Measurements from ENCODE around the gene MAP3K5. TPM values are rescaled to one million over a fixed set of nuclear protein-coding genes. Genes with fewer than 3 reads are reported as not detected.

MAP3K5 gene
- total and polyA plus RNA-seq, 2 donors (not counting 1 experiment from before 2014, with no cell fraction given): 10.9 to 62.6 TPM

- DNase-seq (ENCODE audit: low read depth in 2 of 2): no peak
- Histone ChIP-seq H3K4me2 (ENCODE audit: extremely low read depth, insufficient read depth, low read length) (no peak overlapping the region), H3K4me1 (ENCODE audit: control insufficient read depth, extremely low read depth, insufficient read depth, low read length) (no peaks in the 10 kb centered on the region), H3K9ac (ENCODE audit: insufficient read depth, low read length) (no peak overlapping the region), H3K4me3 (replicated peaks in 1 of 4; ENCODE audit: control extremely low read depth in 1 of 4, insufficient read depth in 1 of 4, low read depth in 3 of 4, low read length in 4 of 4) (no peak overlapping the region), H3K36me3 (ENCODE audit: control insufficient read depth, insufficient read depth, low read length) (no peaks in the 10 kb centered on the region), H3K9me3 (ENCODE audit: control insufficient read depth, insufficient read depth, low read depth, low read length) (no peaks in the 10 kb centered on the region), H2AFZ (ENCODE audit: low read length) (no peak overlapping the region), H3K27me3 (ENCODE audit: control insufficient read depth, insufficient read depth, low read length) (no peaks in the 10 kb centered on the region), H3K79me2 (ENCODE audit: control insufficient read depth, insufficient read depth, low read length) (peaks cover 2% of the 10 kb centered on the region), H3K27ac (ENCODE audit: insufficient read depth, low read length) (no peak overlapping the region), H4K20me1 (ENCODE audit: control insufficient read depth, extremely low read depth, insufficient read depth, low read length) (no peaks in the 10 kb centered on the region)
- TF ChIP-seq EZH2 (IDR thresholded peaks at IDR 0.05; ENCODE audit: low read length, missing control alignments): no peak
- TF ChIP-seq, protein P1, sequence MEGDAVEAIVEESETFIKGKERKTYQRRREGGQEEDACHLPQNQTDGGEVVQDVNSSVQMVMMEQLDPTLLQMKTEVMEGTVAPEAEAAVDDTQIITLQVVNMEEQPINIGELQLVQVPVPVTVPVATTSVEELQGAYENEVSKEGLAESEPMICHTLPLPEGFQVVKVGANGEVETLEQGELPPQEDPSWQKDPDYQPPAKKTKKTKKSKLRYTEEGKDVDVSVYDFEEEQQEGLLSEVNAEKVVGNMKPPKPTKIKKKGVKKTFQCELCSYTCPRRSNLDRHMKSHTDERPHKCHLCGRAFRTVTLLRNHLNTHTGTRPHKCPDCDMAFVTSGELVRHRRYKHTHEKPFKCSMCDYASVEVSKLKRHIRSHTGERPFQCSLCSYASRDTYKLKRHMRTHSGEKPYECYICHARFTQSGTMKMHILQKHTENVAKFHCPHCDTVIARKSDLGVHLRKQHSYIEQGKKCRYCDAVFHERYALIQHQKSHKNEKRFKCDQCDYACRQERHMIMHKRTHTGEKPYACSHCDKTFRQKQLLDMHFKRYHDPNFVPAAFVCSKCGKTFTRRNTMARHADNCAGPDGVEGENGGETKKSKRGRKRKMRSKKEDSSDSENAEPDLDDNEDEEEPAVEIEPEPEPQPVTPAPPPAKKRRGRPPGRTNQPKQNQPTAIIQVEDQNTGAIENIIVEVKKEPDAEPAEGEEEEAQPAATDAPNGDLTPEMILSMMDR (conservative IDR thresholded peaks at IDR 0.05 in 1 of 2, IDR thresholded peaks at IDR 0.05 in 1 of 2; ENCODE audit: low read depth in 1 of 2, low read length in 2 of 2): no peak
Observed at GRCh38 chr6:136720045-136720770, 72.1 kb downstream of the MAP3K5 start.

GRCh38 chr6:136719280-136720044, 72.8 kb downstream of the MAP3K5 start:
- no peak overlapping the region for H3K4me3 ChIP-seq (replicated peaks in 1 of 4; ENCODE audit: control extremely low read depth in 1 of 4, insufficient read depth in 1 of 4, low read depth in 3 of 4, low read length in 4 of 4)
- no peaks in the 10 kb centered on the region for H3K27me3 ChIP-seq (ENCODE audit: control insufficient read depth, insufficient read depth, low read length)
- no peak overlapping the region for H3K4me2 ChIP-seq (ENCODE audit: extremely low read depth, insufficient read depth, low read length)
- DNase-seq (ENCODE audit: low read depth in 2 of 2): no peak
- TF ChIP-seq, protein P1 (conservative IDR thresholded peaks at IDR 0.05 in 1 of 2, IDR thresholded peaks at IDR 0.05 in 1 of 2; ENCODE audit: low read depth in 1 of 2, low read length in 2 of 2): no peak
- no peak for TF ChIP-seq EZH2 (IDR thresholded peaks at IDR 0.05; ENCODE audit: low read length, missing control alignments)
- H3K9me3 ChIP-seq (ENCODE audit: control insufficient read depth, insufficient read depth, low read depth, low read length): no peaks in the 10 kb centered on the region
- no peak overlapping the region for H2AFZ ChIP-seq (ENCODE audit: low read length)
- H3K4me1 ChIP-seq (ENCODE audit: control insufficient read depth, extremely low read depth, insufficient read depth, low read length): no peaks in the 10 kb centered on the region
- no peaks in the 10 kb centered on the region for H3K36me3 ChIP-seq (ENCODE audit: control insufficient read depth, insufficient read depth, low read length)
- no peaks in the 10 kb centered on the region for H3K79me2 ChIP-seq (ENCODE audit: control insufficient read depth, insufficient read depth, low read length)
- H3K9ac ChIP-seq (ENCODE audit: insufficient read depth, low read length): no peak overlapping the region
- no peaks in the 10 kb centered on the region for H4K20me1 ChIP-seq (ENCODE audit: control insufficient read depth, extremely low read depth, insufficient read depth, low read length)
- no peak overlapping the region for H3K27ac ChIP-seq (ENCODE audit: insufficient read depth, low read length)

DNA sequence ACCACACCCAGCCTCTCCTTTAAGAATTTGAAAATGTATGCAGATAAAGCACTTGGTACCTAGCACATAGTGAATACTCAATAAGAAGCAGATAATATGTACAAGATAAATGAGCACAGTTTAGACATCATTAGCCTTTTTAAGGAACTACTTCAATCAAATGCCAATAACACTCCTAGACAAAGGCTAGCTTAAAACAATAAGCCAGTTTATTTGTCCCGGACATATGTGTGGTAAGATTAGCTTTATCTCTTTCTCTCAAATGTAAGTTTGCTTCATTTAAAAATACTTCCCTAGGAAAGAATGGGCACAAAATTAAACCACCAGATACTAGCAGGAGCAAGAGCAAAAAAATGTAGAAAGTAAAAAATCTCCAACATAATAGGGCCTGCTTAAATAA, 73.8 kb downstream of the MAP3K5 start:
- Histone ChIP-seq H3K4me1 (ENCODE audit: control insufficient read depth, extremely low read depth, insufficient read depth, low read length) (no peaks in the 10 kb centered on the region), H3K4me2 (ENCODE audit: extremely low read depth, insufficient read depth, low read length) (no peak overlapping the region), H3K4me3 (replicated peaks in 1 of 4; ENCODE audit: control extremely low read depth in 1 of 4, insufficient read depth in 1 of 4, low read depth in 3 of 4, low read length in 4 of 4) (no peak overlapping the region), H3K9ac (ENCODE audit: insufficient read depth, low read length) (no peak overlapping the region), H4K20me1 (ENCODE audit: control insufficient read depth, extremely low read depth, insufficient read depth, low read length) (no peaks in the 10 kb centered on the region), H3K27ac (ENCODE audit: insufficient read depth, low read length) (no peak overlapping the region), H3K79me2 (ENCODE audit: control insufficient read depth, insufficient read depth, low read length) (no peaks in the 10 kb centered on the region), H3K9me3 (ENCODE audit: control insufficient read depth, insufficient read depth, low read depth, low read length) (no peaks in the 10 kb centered on the region), H3K36me3 (ENCODE audit: control insufficient read depth, insufficient read depth, low read length) (no peaks in the 10 kb centered on the region), H2AFZ (ENCODE audit: low read length) (no peak overlapping the region), H3K27me3 (ENCODE audit: control insufficient read depth, insufficient read depth, low read length) (no peaks in the 10 kb centered on the region)
- DNase-seq (ENCODE audit: low read depth in 2 of 2): no peak
- TF ChIP-seq, protein P1 (conservative IDR thresholded peaks at IDR 0.05 in 1 of 2, IDR thresholded peaks at IDR 0.05 in 1 of 2; ENCODE audit: low read depth in 1 of 2, low read length in 2 of 2): no peak
- TF ChIP-seq EZH2 (IDR thresholded peaks at IDR 0.05; ENCODE audit: low read length, missing control alignments): no peak
